Measurements from ENCODE around the gene RPL39L.
"Not testable (repeated sequence)": the region's sequence is repeated elsewhere in the genome, so short reads cannot be mapped to it uniquely, and the experiment has no call there.

The RPL39L gene

GRCh38 chr3:187139895-187140253, 578 bp upstream of the RPL39L start:
- no peak overlapping the region for H3K4me3 ChIP-seq (ENCODE audit: low read depth, low read length)

GRCh38 chr3:187136936-187137335, 2.4 kb downstream of the RPL39L start:
- H3K4me3 ChIP-seq (ENCODE audit: low read depth, low read length), result no peak overlapping the region

GRCh38 chr3:187136337-187136736, 3.0 kb downstream of the RPL39L start:
- no peak overlapping the region for H3K4me3 ChIP-seq (ENCODE audit: low read depth, low read length)

- not testable (repeated sequence) for H3K4me3 ChIP-seq (ENCODE audit: low read depth, low read length)
These were observed 4.1 kb downstream of the RPL39L start for GRCh38 chr3:187135172-187135690.

GRCh38 chr3:187133181-187133580, 6.1 kb downstream of the RPL39L start:
- H3K4me3 ChIP-seq (ENCODE audit: low read depth, low read length), result not testable (repeated sequence)

- H3K4me3 ChIP-seq (ENCODE audit: low read depth, low read length), result no peak overlapping the region
These were observed 6.6 kb downstream of the RPL39L start for GRCh38 chr3:187132666-187133065.

GRCh38 chr3:187131981-187132380, 7.3 kb downstream of the RPL39L start:
- H3K4me3 ChIP-seq (ENCODE audit: low read depth, low read length), result no peak overlapping the region

GRCh38 chr3:187130346-187131066, 8.8 kb downstream of the RPL39L start:
- H3K4me3 ChIP-seq (ENCODE audit: low read depth, low read length), result no peak overlapping the region

GRCh38 chr3:187125319-187126031, 13.8 kb downstream of the RPL39L start:
- H3K4me3 ChIP-seq (ENCODE audit: low read depth, low read length), result no peak overlapping the region

GRCh38 chr3:187122261-187122660, 17.0 kb downstream of the RPL39L start:
- H3K4me3 ChIP-seq (ENCODE audit: low read depth, low read length), result no peak overlapping the region

GRCh38 chr3:187120326-187120725, 19.0 kb downstream of the RPL39L start:
- no peak overlapping the region for H3K4me3 ChIP-seq (ENCODE audit: low read depth, low read length)

- H3K4me3 ChIP-seq (ENCODE audit: low read depth, low read length), result no peak overlapping the region
These were observed 24.8 kb downstream of the RPL39L start for GRCh38 chr3:187114511-187114910.

GRCh38 chr3:187112934-187113793, 26.1 kb downstream of the RPL39L start:
- no peak overlapping the region for H3K4me3 ChIP-seq (ENCODE audit: low read depth, low read length)

- H3K4me3 ChIP-seq (ENCODE audit: low read depth, low read length), result no peak overlapping the region
These were observed 29.1 kb downstream of the RPL39L start for GRCh38 chr3:187110156-187110555.

GRCh38 chr3:187107989-187108388, 31.3 kb downstream of the RPL39L start:
- no peak overlapping the region for H3K4me3 ChIP-seq (ENCODE audit: low read depth, low read length)

GRCh38 chr3:187105700-187106099, 33.6 kb downstream of the RPL39L start:
- no peak overlapping the region for H3K4me3 ChIP-seq (ENCODE audit: low read depth, low read length)

GRCh38 chr3:187104933-187105332, 34.4 kb downstream of the RPL39L start:
- no peak overlapping the region for H3K4me3 ChIP-seq (ENCODE audit: low read depth, low read length)

GRCh38 chr3:187104342-187104741, 35.0 kb downstream of the RPL39L start:
- H3K4me3 ChIP-seq (ENCODE audit: low read depth, low read length), result no peak overlapping the region

- H3K4me3 ChIP-seq (ENCODE audit: low read depth, low read length), result no peak overlapping the region
These were observed 36.0 kb downstream of the RPL39L start for GRCh38 chr3:187103251-187103650.

- H3K4me3 ChIP-seq (ENCODE audit: low read depth, low read length), result no peak overlapping the region
These were observed 37.1 kb downstream of the RPL39L start for GRCh38 chr3:187102073-187102634.

All from iPS-11a (cell line).